HCT116 (cell line): Measurements from ENCODE around the gene DCHS2. TPM values are rescaled to one million over a fixed set of nuclear protein-coding genes. Genes with fewer than 3 reads are reported as not detected.

Source experiments
- ATAC-seq: fragments of 200-7000 bp; cut with Tn5 transposase; 2 replicates; pipeline ENCODE4 v1.9.1; 2020; ENCODE audit warnings: mild to moderate bottlenecking, moderate library complexity
- BruUV-seq: library from RNA; stranded (reverse); fragments of 400-500 nt; replicated peaks from 2 replicates; lab custom pipeline; 2021; lab: Mats Ljungman, UMichigan
- CTCF ChIA-PET: fragments of 300-600 bp; sonication (Branson Sonifier 250); formaldehyde crosslinking; loops from one replicate; lab custom pipeline; 2021; ENCODE audit warnings: antibody characterized with exemption; lab: Charles Lee
- POLR2A ChIA-PET: fragments of 300-600, 350-600 bp; sonication (Branson Sonifier 250); formaldehyde crosslinking; loops from one replicate; lab custom pipeline; 2021; ENCODE audit warnings: antibody characterized with exemption; lab: Charles Lee
- RAD21 ChIA-PET, 2 experiments: fragments of 300-600 bp; sonication (Branson Sonifier 250); formaldehyde crosslinking; loops; one replicate each; lab custom pipeline; 2023; ENCODE audit warnings: low total read pairs in 2 of 2; ENCODE audit not compliant: uncharacterized antibody in 2 of 2, unreplicated experiment in 2 of 2, low non-redundant PET in 1 of 2; lab: Charles Lee
- DNase-seq: peaks from one replicate; pipeline ENCODE4 v3.0.0-alpha.2; 2010; ENCODE audit warnings: low read depth, low spot score
- H2AFZ ChIP-seq: fragments of 200-600 bp; shearing (Covaris generic), sonication (generic); 2 replicates; pipeline ENCODE4 v1.6.1; 2017; ENCODE audit warnings: low read depth, mixed run types, mixed read lengths, antibody characterized with exemption, low read length; ENCODE audit not compliant: poor library complexity, severe bottlenecking
- H3K27ac ChIP-seq: 2 replicates; pipeline ENCODE4 v1.5.1; 2012; ENCODE audit warnings: low read depth, low read length
- H3K27me3 ChIP-seq: fragments of 200-600 bp; sonication (generic); 2 replicates; pipeline ENCODE4 v1.6.1; 2016; ENCODE audit warnings: mixed run types, low read length, mixed read lengths; ENCODE audit not compliant: insufficient read depth
- H3K36me3 ChIP-seq, 2 experiments: fragments of 200-500 bp in 1 of 2; fragments of 200-600 bp in 1 of 2; sonication (Bioruptor generic) in 1 of 2; sonication (generic) in 1 of 2; 2 replicates each; pipeline versions ENCODE4 v1.5.1 to v1.6.1; 2014 to 2016; ENCODE audit warnings: low read length in 2 of 2, inconsistent platforms in 1 of 2, mixed read lengths in 1 of 2, mixed run types in 1 of 2; ENCODE audit not compliant: insufficient read depth in 2 of 2, control insufficient read depth in 1 of 2
- H3K4me1 ChIP-seq, 2 experiments: fragments of 200-600 bp in 1 of 2; sonication (generic) in 1 of 2; 2 replicates each; pipeline versions ENCODE4 v1.5.1 to v1.6.1; 2012 to 2017; ENCODE audit warnings: low read length in 2 of 2, inconsistent platforms in 1 of 2, mild to moderate bottlenecking in 1 of 2, mixed read lengths in 1 of 2, mixed run types in 1 of 2, moderate library complexity in 1 of 2; ENCODE audit not compliant: insufficient read depth in 2 of 2, control insufficient read depth in 1 of 2
- H3K4me2 ChIP-seq: fragments of 200-600 bp; sonication (generic); 2 replicates; pipeline ENCODE4 v1.6.1; 2017; ENCODE audit warnings: mixed run types, low read length, mixed read lengths
- H3K4me3 ChIP-seq, 2 experiments: fragments of 200-600 bp in 1 of 2; sonication (generic) in 1 of 2; replicated peaks in 1 of 2; 2 replicates each; pipeline ENCODE4 v1.5.1; 2011 to 2016; ENCODE audit warnings: low read length in 2 of 2, control low read depth in 1 of 2, low read depth in 1 of 2, mild to moderate bottlenecking in 1 of 2, mixed read lengths in 1 of 2, mixed run types in 1 of 2
- H3K79me2 ChIP-seq: fragments of 200-600 bp; sonication (generic); 2 replicates; pipeline ENCODE4 v1.6.1; 2017; ENCODE audit warnings: mild to moderate bottlenecking, mixed run types, low read length, moderate library complexity, mixed read lengths; ENCODE audit not compliant: insufficient read depth
- H3K9ac ChIP-seq: fragments of 200-600 bp; sonication (generic); 2 replicates; pipeline ENCODE4 v1.6.1; 2016; ENCODE audit warnings: low read length, mixed read lengths
- H3K9me2 ChIP-seq: fragments of 200-600 bp; sonication (generic), shearing (Covaris generic); 2 replicates; pipeline ENCODE4 v1.6.1; 2017; ENCODE audit warnings: mixed run types, mild to moderate bottlenecking, moderate library complexity; ENCODE audit not compliant: insufficient read depth
- H3K9me3 ChIP-seq, 2 experiments: fragments of 200-500 bp in 1 of 2; fragments of 200-600 bp in 1 of 2; sonication (Bioruptor generic) in 1 of 2; sonication (generic) in 1 of 2; 2 replicates each; pipeline ENCODE4 v1.6.1; 2014 to 2017; ENCODE audit warnings: low read length in 2 of 2, mixed read lengths in 2 of 2, inconsistent platforms in 1 of 2, low read depth in 1 of 2, mild to moderate bottlenecking in 1 of 2, mixed run types in 1 of 2, moderate library complexity in 1 of 2; ENCODE audit not compliant: control insufficient read depth in 1 of 2, insufficient read depth in 1 of 2
- H4K20me1 ChIP-seq: fragments of 200-600 bp; sonication (generic), shearing (Covaris generic); 2 replicates; pipeline ENCODE4 v1.6.1; 2017; ENCODE audit warnings: mixed run types, mild to moderate bottlenecking, moderate library complexity; ENCODE audit not compliant: insufficient read depth
- CEBPB ChIP-seq: IDR thresholded peaks from 2 replicates; pipeline ENCODE4 v1.6.1; 2012; ENCODE audit warnings: low read depth
- CTCF ChIP-seq, 3 experiments: fragments of 200-600 bp in 1 of 3; sonication (generic) in 1 of 3; IDR thresholded peaks in 2 of 3; conservative IDR thresholded peaks in 1 of 3; 2 replicates each; pipeline ENCODE4 v1.5.1; 2012 to 2017; ENCODE audit warnings: low read depth in 2 of 3, low read length in 2 of 3, antibody characterized with exemption in 1 of 3, borderline replicate concordance in 1 of 3, control low read depth in 1 of 3, mild to moderate bottlenecking in 1 of 3, mixed read lengths in 1 of 3, mixed run types in 1 of 3, moderate library complexity in 1 of 3; ENCODE audit not compliant: insufficient read depth in 1 of 3
- EGR1 ChIP-seq: IDR thresholded peaks from 2 replicates; pipeline ENCODE4 v1.6.1; 2012; ENCODE audit warnings: low read depth
- ELF1 ChIP-seq: IDR thresholded peaks from 2 replicates; pipeline ENCODE4 v1.6.1; 2012; ENCODE audit warnings: low read depth, borderline replicate concordance
- EZH2phosphoT487 ChIP-seq: fragments of 200-600 bp; IDR thresholded peaks from 2 replicates; pipeline ENCODE4 v1.6.1; 2018; ENCODE audit warnings: antibody characterized with exemption, borderline replicate concordance
- MAX ChIP-seq: IDR thresholded peaks from 2 replicates; pipeline ENCODE4 v1.6.1; 2012
- POLR2AphosphoS5 ChIP-seq: IDR thresholded peaks from 2 replicates; pipeline ENCODE4 v1.6.1; 2011; ENCODE audit warnings: mild to moderate bottlenecking, low read depth, low read length, moderate library complexity
- RAD21 ChIP-seq: IDR thresholded peaks from 2 replicates; pipeline ENCODE4 v1.6.1; 2012; ENCODE audit warnings: low read depth, mild to moderate bottlenecking
- REST ChIP-seq: IDR thresholded peaks from 2 replicates; pipeline ENCODE4 v1.6.1; 2012; ENCODE audit warnings: low read depth
- SIN3A ChIP-seq: IDR thresholded peaks from 2 replicates; pipeline ENCODE4 v1.6.1; 2012; ENCODE audit warnings: low read depth
- SRF ChIP-seq: IDR thresholded peaks from 2 replicates; pipeline ENCODE4 v1.6.1; 2012; ENCODE audit warnings: low read depth
- TCF7L2 ChIP-seq: IDR thresholded peaks from 2 replicates; pipeline ENCODE4 v1.7.0; 2011; ENCODE audit warnings: borderline replicate concordance, inconsistent platforms; ENCODE audit not compliant: insufficient read depth, insufficient read length; ENCODE audit errors: extremely low read depth
- YY1 ChIP-seq: IDR thresholded peaks from 2 replicates; pipeline ENCODE4 v1.6.1; 2011; ENCODE audit warnings: low read length, low read depth, moderate library complexity, mild to moderate bottlenecking; ENCODE audit not compliant: insufficient replicate concordance; ENCODE audit errors: extremely low read depth
- ZBTB33 ChIP-seq: IDR thresholded peaks from 2 replicates; pipeline ENCODE4 v1.6.1; 2011; ENCODE audit warnings: mild to moderate bottlenecking, low read length, moderate library complexity; ENCODE audit not compliant: insufficient replicate concordance; ENCODE audit errors: extremely low read depth
- ZFX ChIP-seq: fragments of 450-650 bp; IDR thresholded peaks from 2 replicates; pipeline ENCODE4 v1.6.1; 2017
- intact Hi-C: fragments of 100-400 bp; cut with micrococcal nuclease; formaldehyde crosslinking; loops from 2 replicates; pipeline ENCODE4 v1.10.0; 2022
- total RNA-seq: library from RNA; stranded (reverse); gene quantifications from one replicate; pipeline ENCODE4 v1.2.1, GENCODE V29; 2021; ENCODE audit not compliant: unreplicated experiment
- TF ChIP-seq, protein P1 (sequence below): IDR thresholded peaks from 2 replicates; pipeline ENCODE4 v1.6.1; 2012

The DCHS2 gene
- total RNA-seq, 1 experiment from 2014 or later: 0.05 TPM

- CTCF ChIA-PET: no interaction called here
- Histone ChIP-seq H3K27me3 (no peaks in the 10 kb centered on the region), H3K4me1 (no peaks in the 10 kb centered on the region)
- TF ChIP-seq REST: no peak
- TF ChIP-seq ZFX: no peak
- no peak for TF ChIP-seq CTCF (IDR thresholded peaks at IDR 0.05 in 2 of 3, conservative IDR thresholded peaks at IDR 0.05 in 1 of 3; ENCODE audit: borderline replicate concordance in 1 of 3, insufficient read depth in 1 of 3, low read depth in 2 of 3, low read length in 2 of 3)
- TF ChIP-seq ELF1: no peak
- TF ChIP-seq MAX: no peak
- no peak for TF ChIP-seq EGR1
- TF ChIP-seq YY1: no peak
- TF ChIP-seq TCF7L2: no peak
- TF ChIP-seq SRF: no peak
- no peak for TF ChIP-seq CEBPB
- TF ChIP-seq SIN3A: no peak
- no peak for TF ChIP-seq ZBTB33
- TF ChIP-seq POLR2AphosphoS5: no peak
- no peak for TF ChIP-seq RAD21
- TF ChIP-seq, protein P1, sequence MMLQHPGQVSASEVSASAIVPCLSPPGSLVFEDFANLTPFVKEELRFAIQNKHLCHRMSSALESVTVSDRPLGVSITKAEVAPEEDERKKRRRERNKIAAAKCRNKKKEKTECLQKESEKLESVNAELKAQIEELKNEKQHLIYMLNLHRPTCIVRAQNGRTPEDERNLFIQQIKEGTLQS: no peak
- no peak for TF ChIP-seq EZH2phosphoT487
- TF ChIP-seq, all 23 proteins: peak for 0
- no peak overlapping the region for H3K4me3 ChIP-seq
- ChIA-PET RAD21 (no interaction called here), POLR2A (no interaction called here)
- H3K36me3 ChIP-seq: no peaks in the 10 kb centered on the region
- no peak for ATAC-seq
- H3K79me2 ChIP-seq: no peaks in the 10 kb centered on the region
- no peak overlapping the region for H3K27ac ChIP-seq
- H4K20me1 ChIP-seq: no peaks in the 10 kb centered on the region; the same call in 1 of the 2 replicates
- DNase-seq: no peak
- no peak overlapping the region for H3K4me2 ChIP-seq
- H3K9me2 ChIP-seq: no peaks in the 10 kb centered on the region
- no peak overlapping the region for H2AFZ ChIP-seq
- no peaks in the 10 kb centered on the region for H3K9me3 ChIP-seq
- H3K9ac ChIP-seq: no peak overlapping the region
- intact Hi-C loops: no loop called here
- no TSS peak for BruUV-seq
Measured at GRCh38 chr4:154389148-154389547, 102.5 kb downstream of the DCHS2 start.
